GM19025 (cell line): ENCODE measurements around the gene DENND1A.

Experiments
- ATAC-seq: cut with Tn5 transposase; IDR thresholded peaks from one replicate; pipeline ENCODE4 v1.9.1; 2021; ENCODE audit warnings: mild to moderate bottlenecking, low read depth, moderate library complexity; ENCODE audit not compliant: unreplicated experiment

DENND1A gene

GRCh38 chr9:123599781-123600180, 330.1 kb downstream of the DENND1A start:
- no peak for ATAC-seq

GRCh38 chr9:123597876-123598556, 331.9 kb downstream of the DENND1A start:
- no peak for ATAC-seq

- no peak for ATAC-seq
These were observed 332.9 kb downstream of the DENND1A start for GRCh38 chr9:123597048-123597447.

DNA sequence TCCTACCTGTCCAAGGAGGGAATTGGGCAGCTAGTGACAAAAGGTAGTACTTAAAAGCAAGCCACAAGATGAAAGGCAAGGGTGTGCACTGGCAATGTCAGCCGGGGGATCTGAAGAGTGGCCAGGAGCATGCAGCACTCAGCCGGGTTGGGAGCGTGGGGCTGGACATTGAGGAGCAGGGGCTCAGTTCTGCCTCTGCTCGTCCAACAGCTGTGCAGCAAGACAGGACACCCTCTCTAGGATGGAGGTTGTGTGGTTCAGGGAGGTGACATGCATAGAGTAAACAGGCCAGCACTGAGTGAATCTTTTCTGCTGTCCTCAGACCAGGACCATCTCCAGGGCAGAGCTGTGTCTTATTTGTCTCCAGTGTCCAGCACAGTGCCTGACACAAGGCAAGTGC, 338.6 kb downstream of the DENND1A start:
- ATAC-seq, result no peak

GRCh38 chr9:123590499-123590898, 339.4 kb downstream of the DENND1A start:
- no peak for ATAC-seq

DNA sequence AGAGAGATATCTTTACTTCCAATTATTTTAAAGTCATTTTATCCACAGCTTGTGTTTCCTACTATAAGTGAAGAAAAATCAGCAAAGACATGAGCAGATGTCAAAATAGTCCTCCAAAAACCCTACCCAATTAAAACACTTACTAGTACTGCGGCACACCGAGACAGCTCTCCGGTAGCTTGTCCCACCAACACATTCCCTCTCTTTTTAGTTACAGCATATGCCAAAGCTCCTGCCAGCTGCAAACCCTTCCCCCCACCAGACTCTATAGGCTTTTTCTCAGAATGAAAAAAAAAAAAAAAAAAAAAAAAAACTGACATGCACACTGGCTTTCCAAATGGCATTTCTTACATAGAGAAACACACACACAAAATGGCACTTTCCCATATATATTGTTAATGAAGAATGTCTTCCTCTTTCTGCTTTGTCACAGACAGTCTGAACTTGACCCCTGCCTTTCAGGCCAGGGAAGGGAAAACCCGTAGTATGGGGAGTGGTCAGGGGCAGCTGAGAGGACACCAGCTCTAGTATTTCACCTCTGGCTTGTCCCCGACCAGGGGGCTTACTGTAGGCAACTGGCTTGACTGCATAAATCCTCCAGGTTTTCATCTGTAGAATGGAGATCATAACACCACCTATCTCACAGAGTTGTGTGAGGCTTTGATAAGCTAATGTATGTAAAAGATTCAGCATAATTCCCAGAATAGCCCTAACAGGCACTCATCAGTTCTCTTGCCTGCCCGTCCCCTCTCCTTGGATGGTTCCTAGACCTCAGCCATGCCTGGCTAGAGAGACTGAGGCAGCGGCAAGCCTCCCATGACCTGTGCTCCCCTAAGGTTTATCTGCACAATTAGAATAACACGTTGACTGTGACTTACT, 340.3 kb downstream of the DENND1A start:
- ATAC-seq, result no peak

DNA sequence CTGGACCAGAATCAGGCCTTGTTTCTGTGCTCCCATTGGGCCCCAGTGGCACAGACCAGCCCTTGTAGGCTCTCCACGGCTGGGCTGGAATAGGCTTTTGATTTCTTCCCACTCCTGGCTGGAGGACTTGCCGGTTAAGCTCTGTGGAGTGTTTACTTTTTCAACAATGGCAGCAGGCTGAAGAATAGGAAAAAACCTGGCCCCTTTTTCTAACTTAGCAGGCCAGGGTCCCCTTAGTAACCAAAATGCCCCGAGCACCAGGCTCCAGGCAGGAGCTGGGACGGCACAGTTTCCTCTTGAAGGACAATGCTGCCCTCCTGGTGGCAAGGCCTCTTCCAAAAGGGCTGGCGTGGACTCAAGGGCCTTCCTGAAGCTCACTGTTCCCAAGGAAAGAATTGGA, 343.7 kb downstream of the DENND1A start:
- no peak for ATAC-seq

DNA sequence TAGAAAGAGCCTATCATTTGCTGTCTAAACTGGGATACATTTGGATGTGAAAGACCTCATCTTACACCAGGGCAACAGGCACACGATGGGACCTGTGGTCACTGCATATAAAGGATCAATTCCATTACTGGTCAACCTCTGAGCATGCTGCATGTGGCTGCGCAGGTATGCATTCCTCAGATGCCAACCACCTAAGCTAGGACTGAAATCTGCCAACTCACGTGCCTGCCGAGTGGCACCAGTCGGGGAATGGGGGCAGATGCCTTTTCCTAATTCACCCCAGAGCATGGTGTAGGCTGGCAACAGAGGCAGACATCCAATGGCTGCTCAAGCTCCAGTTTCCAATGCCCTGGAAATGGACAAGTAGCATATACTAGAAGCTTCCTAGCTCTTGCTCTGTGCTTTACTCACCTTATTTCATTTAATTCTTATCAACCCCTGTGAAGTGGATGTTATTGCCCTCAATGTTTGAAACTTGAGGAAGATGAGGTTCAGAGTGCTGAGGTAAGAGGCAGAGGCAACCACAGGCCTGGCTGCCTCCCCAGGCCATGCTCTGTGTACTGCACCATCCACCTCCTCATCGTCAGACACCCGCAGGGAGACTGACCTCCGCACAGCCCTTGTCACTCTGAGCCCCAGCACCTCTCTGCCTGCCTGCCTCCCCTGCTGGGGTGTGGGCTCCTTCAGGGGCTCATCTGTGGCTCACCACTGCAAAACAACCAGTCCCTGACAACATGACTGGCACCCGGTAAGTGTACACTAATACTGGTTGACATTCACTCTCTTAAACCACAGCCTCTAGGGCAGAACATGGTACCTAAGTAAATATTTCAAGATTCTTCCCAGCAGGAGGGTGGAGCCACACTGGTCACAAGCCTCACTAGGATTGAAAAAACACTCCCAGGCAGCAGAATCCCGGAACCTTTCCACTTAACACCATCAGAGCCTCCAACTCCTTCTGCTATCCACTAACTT, 345.4 kb downstream of the DENND1A start:
- no peak for ATAC-seq

DNA sequence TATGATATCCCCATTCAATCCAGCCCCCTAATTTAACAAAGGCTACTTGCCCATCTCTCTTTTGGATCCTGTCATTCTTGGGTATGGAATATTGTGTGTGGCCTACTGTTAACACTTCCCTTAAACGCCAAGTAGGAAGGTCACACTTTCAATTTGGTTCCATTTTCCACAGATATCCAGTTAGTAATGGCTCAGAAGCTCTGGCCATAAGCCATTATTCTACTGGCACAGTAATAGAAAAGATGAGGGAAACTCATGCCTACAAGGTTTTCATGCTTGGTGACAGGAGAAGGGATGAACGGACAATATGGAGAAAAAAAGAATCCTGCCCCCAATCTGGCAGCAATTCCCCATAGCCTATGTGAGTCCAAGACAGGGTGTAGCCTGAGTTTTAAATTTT, 346.3 kb downstream of the DENND1A start:
- no peak for ATAC-seq

GRCh38 chr9:123571240-123571639, 358.7 kb downstream of the DENND1A start:
- ATAC-seq, result no peak

DNA sequence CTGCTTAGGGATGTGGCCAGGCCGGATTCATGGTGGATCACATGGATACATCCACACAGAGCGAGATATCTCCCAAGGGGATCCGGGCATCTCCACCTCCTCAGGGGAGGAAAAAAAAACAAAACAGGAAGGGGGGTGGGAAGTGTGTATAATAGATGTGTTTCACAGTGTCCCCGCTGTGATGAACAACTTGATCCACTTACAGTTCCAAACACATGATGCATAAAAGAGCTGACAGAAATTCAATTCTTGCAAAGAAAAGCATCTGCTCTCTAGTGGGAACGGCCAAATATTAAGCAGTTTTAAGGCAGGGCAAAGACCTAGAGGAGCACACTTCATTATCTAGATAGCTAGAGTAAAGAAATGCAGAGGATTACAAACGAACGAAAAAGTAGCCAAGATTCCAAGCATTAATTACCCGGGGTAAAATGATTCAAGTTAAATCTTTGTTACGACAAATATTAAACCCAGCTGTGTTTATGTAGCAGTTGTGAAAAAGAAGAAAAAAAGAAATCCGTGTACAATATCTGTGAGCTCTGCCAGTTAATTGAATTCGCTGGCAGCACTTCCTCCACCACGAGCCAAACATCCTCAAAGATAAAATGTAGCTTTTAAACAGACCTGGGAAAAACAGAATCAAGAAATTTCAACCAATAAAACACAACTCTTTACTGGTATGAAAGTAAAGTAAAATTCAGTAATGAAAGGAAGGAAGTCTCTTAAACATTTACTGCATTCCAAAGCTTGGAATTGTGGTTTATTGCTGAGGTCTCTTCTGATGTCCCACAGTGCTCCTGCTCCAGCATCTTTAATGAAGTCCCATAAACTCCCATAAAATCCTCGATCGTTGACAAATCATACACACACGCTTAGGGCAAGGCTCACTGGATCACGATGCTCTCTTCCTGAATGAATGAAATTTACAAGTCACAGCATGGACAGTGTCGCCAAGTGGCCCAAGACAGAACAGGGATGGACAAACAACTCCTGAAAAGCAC, 360.9 kb downstream of the DENND1A start:
- ATAC-seq, result no peak

GRCh38 chr9:123567013-123567412, 362.9 kb downstream of the DENND1A start:
- no peak for ATAC-seq

DNA sequence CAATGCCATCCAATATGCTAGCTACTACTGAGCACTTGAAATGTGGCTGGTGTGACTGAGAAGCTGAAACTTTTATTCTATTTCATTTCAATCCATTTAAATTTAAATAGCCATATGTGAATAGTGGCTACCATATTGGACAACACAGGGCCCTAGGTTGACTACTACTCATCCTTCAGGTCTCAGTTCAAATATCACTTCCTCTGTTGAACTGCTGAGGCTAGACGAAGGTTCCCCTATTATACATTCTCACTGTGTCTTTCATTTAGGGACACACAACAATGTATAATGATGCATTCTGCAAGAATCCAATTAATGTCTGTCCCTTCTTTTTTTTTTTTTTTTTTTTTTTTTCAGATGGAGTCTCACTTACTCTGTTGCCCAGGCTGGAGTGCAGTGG, 365.3 kb downstream of the DENND1A start:
- ATAC-seq, result no peak

GRCh38 chr9:123562844-123563346, 367.0 kb downstream of the DENND1A start:
- ATAC-seq, result no peak

DNA sequence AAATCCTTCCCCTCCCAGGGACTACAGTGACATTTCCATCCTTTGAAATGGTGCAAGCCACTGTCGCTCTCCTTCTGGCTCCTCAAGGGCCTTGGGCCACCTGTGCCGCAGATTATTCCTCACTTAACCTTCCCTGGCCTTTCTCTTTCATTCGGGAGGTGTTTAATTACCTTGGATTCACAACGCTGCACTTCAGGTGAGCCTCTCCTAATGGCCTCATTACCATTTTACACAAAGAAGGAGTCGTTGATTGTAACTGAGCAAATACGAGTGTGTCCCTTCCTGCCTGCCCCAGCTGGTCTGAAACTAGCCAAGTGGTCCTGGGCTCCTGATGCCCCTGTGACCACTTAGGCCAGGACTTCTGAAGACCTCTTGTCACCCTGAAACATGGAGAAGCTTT, 368.9 kb downstream of the DENND1A start:
- ATAC-seq, result no peak

DNA sequence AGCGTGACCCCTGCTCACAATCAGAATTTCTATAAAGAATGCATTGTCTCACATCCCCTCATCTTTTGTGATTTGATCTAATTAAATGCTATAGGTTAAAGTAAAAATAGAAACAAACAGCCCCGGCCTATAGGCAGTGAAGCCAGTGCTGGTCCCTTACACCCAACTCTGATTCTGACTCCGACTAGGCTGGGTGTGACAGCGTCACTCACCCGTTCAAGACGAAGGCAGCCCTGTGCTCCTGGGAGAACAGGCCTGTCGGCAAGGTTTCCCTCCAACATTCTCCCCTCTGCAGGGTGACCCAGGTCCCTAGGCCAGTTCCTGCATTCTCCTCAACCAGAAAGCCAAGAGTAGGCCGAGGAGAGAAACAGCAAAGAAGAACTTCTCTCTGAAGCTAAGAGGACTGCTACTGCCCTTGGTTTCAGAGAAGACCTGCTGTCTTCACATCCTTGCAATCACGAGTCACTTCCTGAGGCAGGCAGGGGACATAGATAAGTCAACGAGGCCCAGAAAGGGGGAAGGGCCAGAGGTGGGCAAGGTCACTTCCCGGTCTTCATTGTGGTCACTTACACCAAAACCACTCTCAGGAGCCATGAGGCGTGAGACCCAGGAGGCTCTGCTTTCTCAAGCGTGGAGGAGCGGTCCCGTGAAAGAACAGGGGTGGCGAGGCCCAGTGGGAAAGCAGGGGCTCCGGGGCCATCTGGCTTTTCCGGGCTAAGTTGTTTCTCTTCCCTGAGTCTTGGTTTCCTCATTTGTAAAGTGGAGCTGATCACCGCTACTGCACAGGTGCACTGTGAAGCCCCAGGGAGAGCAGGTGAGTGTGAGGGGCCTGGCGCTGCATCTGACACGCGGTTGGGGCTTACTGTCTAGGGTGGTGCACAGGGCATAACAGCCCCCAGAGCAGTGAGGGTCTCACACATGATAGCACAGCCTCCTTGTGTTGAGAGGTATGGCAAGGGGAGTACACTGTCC, 373.2 kb downstream of the DENND1A start:
- no peak for ATAC-seq

DNA sequence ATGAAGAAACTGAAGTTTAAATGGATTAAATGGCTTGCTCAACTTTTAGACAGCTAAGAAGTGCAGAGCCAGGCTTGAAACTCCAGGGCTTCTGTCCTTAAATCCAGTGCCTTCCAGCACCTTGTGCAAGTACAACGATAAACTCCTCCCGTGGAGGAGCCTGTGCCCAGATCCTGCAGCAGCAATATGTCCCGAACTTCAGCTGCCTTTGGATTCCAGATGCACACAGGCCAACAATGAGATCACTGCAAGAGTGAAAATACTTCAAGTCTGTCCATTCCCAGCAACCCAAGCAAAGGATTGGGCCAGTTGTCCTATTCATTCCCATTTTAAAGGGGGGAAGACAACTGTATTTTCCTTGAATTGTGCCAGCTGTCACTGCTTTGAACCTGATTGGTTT, 374.3 kb downstream of the DENND1A start:
- ATAC-seq, result no peak

- no peak for ATAC-seq
These were observed 377.4 kb downstream of the DENND1A start for GRCh38 chr9:123552530-123552929.
